ENCODE measurements around the gene NAALADL1.

NAALADL1 gene, protein sequence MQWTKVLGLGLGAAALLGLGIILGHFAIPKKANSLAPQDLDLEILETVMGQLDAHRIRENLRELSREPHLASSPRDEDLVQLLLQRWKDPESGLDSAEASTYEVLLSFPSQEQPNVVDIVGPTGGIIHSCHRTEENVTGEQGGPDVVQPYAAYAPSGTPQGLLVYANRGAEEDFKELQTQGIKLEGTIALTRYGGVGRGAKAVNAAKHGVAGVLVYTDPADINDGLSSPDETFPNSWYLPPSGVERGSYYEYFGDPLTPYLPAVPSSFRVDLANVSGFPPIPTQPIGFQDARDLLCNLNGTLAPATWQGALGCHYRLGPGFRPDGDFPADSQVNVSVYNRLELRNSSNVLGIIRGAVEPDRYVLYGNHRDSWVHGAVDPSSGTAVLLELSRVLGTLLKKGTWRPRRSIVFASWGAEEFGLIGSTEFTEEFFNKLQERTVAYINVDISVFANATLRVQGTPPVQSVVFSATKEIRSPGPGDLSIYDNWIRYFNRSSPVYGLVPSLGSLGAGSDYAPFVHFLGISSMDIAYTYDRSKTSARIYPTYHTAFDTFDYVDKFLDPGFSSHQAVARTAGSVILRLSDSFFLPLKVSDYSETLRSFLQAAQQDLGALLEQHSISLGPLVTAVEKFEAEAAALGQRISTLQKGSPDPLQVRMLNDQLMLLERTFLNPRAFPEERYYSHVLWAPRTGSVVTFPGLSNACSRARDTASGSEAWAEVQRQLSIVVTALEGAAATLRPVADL

DNA sequence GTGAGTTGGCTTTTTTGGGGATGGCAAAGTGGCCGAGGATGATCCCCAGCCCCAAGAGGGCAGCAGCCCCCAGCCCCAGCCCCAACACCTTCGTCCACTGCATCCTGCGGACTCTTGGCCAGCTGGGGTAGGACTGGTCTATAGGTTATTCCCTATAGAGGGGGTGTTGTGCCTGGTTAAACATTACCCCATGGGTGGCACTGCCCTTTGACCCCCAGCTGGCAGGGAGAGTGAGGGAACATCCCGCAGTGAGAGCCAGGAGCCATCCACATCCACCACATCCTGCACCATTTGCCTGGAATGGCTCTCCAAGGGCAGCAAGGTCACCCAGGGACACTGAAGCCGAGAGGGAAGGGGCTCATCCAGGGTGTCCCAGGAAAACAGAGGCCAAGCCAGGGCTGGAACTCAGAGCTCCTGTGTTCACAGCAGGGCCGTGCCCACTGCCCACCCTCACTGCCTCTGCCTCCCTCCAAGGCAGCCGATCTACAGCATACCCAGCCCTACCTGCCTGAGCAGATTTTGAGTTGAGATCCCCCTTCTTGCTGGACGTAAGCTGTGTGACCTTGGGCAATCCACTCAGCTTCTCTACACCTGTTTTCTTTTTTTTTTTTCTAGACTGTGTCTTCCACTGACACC lies at the start of gene NAALADL1:
Gene NAALADL1, minus strand, starts transcription at position 135 of the 636 bp plus-strand sequence. Its CDS starts 32 bp downstream, at position 103.
- DNase-seq, result no peak

DNA sequence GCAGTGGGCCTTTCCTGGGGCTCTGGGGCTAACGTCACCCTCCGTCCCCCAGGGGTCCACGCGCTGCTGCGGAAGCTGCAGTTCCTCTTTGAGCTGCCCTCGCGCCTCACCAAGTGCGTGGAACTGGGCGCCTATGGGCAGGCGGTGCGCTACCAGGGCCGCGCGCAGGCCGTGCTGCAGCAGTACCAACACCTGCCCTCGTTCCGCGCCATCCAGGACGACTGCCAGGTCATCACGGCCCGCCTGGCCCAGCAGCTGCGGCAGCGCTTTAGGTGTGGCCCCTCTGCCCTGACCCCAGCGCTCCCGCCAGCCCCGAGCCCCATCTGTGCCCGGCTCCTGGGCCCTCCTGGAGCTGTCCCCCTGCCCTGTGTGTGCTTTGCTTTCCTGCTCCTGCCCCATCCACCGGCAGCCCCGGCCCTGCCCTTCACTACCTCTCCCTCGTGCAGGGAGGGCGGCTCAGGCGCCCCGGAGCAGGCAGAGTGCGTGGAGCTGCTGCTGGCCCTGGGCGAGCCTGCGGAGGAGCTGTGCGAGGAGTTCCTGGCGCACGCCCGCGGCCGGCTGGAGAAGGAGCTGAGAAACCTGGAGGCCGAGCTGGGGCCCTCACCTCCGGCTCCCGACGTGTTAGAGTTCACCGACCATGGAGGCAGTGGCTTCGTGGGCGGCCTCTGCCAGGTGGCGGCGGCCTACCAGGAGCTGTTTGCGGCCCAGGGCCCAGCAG lies 49.6 kb upstream of the NAALADL1 start:
- no peak for DNase-seq

DNA sequence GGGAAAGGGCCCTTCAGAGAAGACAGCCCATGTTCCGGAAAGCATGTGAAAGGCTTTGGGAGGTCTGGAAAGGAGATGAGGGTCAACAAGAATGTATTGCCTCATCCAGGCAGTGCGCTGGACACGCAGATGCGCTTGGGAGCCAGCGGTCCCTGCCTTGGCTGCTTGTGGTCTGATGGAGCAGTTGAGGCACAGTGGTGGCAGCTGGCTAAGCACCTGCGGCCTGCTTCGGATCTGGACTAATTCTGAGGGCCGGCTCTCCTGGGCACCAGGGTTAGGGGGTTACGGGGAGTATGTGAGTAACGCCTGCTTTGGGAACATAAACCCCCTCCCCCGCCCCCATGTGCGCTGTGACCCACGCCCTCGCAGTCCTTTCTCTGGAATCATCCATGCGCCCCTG lies 48.7 kb upstream of the NAALADL1 start:
- DNase-seq, result no peak

- no peak for DNase-seq
These were observed 46.3 kb upstream of the NAALADL1 start for GRCh38 chr11:65104628-65105027.

DNA sequence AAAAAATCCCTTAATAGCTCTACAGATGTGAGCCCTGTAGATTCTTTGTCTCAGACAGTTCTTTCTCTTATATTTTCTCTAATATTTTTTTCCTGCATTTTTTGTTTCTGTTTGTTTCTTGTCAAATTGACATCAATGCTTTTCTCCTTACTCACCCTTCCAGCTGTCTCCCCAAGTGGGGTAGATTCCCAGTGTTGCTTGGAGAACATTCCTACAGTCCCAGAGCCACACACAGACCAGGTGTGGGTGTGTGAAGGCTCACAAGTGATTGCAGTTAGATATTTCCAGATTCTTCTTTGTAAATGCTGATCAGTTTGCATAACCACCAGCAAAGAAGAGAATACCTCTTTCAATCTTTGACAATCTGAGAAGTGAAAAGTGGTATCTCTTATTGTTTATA lies 45.1 kb upstream of the NAALADL1 start:
- no peak for DNase-seq

DNA sequence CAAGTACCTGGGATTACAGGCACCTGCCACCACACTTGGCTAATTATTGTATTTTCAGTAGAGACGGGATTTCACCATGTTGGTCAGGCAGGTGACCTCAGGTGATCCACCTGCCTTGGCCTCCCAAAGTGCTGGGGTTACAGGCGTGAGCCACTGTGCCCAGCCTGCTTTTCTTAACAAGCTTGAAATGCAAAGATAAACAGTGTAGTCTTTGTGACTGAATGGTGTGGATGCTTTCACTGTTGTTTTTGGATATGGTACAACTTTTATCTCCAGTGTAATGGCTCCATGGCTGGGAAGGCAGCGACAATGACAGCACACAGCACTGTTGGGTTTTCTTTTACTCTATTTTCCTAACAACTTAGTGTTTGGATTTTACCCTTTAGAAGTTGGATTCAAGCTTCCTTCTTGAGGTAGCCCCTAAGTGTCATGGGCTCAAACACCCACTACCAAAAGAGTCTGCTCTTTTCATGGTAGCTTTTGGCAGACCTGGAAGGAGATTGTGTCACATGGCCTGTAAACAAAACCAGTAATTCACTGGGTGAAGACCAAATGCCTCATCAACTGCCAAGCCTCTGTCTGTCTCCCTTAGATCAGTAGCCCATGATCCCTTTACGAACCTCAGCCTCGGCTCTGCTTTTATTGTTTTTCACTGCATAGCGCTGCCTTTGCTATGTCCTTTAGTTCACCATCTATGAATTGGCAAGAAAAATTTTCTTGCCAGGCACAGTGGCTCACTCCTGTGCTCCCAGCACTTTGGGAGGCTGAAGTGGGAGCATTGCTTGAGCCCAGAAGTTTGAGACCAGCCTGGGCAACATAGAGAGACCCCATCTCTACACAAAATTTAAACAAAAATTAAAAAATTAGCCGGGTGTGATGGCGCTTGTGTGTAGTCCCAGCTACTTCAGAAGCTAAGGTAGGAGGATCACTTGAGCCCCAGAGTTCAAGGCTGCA lies 44.1 kb upstream of the NAALADL1 start:
- no peak for DNase-seq

DNA sequence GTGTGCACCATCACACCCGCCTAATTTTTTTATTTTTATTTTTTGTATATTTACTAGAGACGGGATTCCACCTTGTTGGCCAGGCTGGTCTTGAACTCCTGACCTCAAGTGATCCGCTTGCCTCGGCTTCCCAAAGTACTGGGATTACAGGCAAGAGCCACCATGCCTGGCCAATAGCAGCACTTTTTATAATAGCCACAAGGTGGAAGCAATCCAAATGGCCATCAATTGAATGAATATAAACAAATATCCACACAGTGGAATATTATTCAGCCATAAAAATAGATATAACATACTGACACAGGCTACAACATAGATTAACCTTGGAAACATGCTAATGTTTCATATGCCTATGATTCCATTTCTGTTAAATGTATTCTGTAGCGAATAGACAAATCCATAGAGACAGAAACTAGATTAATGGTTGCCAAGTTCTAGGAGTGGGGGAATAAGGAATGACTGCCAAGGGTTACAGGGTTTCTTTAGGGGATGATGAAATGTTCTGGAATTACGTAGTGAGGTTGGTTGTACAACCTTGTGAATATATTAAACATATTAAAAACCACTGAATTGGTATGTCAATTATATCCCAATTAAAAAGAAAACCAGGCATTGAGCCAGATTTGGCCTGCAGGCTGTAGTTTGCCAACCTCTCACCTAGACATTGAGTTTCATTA lies 42.5 kb upstream of the NAALADL1 start:
- no peak for DNase-seq

DNA sequence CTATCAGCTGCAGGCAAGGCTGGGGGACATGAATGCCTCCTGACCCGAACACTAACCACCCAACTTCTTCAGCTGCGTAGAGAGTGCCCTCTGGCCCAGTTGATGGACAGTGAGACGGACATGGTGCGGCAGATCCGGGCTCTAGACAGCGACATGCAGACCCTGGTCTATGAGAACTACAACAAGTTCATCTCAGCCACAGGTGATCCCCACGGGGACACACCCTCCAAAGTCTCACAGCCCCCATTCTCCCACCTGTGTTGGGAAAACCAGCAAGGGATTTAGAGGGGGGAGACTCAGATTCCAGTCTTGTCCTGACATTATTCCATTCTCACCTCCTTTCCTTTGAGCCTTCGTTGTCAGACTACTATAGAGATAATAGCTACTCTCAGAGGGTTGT lies 38.6 kb upstream of the NAALADL1 start:
- no peak for DNase-seq

DNA sequence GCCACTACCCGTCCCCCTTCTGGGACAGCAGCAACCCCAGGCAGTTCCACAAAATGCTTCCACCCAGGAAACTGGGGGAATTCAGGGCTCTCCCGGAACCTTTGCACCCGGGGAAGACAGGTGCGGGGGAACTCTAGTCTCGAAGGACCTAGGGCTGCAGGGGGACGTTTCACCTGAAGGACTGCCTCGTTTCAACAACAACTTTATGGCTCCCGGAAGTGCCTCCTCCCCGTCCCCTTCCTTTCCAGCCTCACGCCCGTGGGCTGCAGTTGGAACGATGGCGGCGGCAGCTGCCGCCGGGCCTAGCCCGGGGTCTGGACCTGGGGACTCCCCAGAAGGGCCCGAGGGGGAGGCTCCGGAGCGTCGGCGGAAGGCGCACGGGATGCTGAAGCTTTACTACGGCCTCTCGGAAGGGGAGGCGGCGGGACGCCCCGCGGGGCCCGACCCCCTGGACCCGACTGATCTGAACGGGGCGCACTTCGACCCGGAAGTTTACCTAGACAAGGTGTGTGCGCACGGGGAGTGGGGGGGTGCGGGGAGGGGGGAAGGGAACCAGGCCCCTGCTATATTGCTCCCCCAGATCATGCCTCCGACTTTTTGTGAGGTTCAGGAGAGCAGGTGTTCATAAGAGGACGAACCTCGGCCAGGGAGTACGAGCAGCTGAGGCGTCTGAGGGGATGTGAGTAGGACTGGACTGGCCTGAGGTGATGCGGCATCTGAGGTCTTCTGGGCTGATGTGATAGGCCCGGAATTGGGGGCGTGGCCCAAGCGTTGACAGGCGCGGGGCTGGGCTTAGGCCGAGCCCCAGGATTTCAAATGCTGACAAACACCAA lies 37.8 kb upstream of the NAALADL1 start, which contains the start of gene VPS51:
Gene VPS51, plus strand, starts transcription at position 241 of the 833 bp plus-strand sequence. Its CDS starts 37 bp downstream, at position 278.
- DNase-seq, result peak; percentile 88

GRCh38 chr11:65095427-65095826 lies 37.1 kb upstream of the NAALADL1 start:
- DNase-seq, result no peak

DNA sequence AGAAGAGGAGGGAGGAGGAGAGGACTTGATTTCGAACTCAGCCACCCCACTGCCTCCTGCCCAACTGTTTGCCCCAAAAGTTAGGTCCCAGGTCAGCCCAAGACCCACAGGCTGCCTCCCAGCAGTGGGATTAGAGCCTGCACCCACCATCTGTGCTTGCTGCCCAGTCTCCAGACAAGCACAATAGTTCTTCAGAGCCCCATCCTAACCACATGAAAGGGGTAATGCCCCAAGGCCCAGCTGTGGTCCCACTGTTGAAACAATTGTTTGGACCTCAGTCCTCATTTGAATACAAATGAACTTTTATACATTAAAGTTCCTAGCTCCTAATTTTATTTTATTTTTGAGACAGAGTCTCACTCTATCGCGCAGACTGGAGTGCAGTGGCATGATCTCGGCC lies 32.3 kb upstream of the NAALADL1 start:
- DNase-seq, result no peak

GRCh38 chr11:65089621-65090020 lies 31.3 kb upstream of the NAALADL1 start:
- DNase-seq, result no peak

DNA sequence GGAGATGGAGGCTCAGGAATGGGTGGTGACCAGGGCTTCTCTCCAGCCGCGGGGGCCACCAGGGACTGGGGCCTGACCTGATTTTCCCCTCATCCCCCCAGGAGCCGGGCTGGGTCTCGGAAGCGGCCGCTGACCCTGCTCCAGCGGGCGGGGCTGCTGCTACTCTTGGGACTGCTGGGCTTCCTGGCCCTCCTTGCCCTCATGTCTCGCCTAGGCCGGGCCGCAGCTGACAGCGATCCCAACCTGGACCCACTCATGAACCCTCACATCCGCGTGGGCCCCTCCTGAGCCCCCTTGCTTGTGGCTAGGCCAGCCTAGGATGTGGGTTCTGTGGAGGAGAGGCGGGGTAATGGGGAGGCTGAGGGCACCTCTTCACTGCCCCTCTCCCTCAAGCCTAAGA lies 29.5 kb upstream of the NAALADL1 start:
- no peak for DNase-seq

- no peak for DNase-seq
These were observed 28.9 kb upstream of the NAALADL1 start for GRCh38 chr11:65087216-65087615.

GRCh38 chr11:65086809-65087208 lies 28.5 kb upstream of the NAALADL1 start:
- DNase-seq, result no peak

- no peak for DNase-seq
These were observed 27.1 kb upstream of the NAALADL1 start for GRCh38 chr11:65085446-65085845.

GRCh38 chr11:65084598-65085375 lies 26.4 kb upstream of the NAALADL1 start:
- no peak for DNase-seq

GRCh38 chr11:65083834-65084597 lies 25.7 kb upstream of the NAALADL1 start, which contains the start of the genes CDCA5 and ZFPL1:
TSS of gene CDCA5 (minus strand) at chr11:65084040. CDS start at chr11:65083978, 62 bp downstream.
TSS of gene ZFPL1 (plus strand) at chr11:65084222. CDS start at chr11:65084699, 477 bp downstream.
- peak; percentile 96 for DNase-seq
